ENCODE measurements around the gene FRMD4A.

FRMD4A gene

DNA sequence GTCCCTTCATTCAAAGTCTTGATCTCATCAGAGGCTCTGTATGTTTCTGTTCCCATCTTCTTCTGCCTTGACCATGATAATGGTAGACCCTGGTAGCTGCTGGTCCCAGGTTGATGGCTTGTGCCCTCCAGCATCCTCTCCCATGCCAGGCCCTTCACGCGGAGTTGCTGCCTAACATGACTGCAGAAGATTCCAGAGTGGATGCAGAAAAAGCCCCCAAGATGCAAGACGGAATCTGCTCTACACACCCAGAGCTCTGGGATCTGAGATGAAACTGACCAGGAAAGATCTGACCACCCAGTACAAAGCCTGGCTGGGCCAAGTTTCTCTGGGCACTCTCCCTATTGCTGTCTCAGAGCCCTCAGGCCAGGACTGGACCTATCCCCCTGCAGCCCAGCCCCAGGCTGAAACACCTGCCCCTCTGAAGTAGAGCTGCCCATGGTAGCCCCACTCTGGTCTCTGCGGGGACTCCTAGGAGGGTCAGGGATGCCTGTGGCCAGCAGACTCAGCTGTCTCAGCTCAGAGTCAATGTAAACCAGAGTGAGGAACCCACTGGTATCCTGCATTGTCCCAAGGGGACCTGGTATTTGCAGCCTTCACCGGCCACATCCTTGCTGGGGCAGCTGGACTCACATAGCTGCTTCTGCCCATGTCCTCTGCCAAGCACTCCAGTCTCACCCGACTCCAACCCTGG, 9.5 kb upstream of the FRMD4A start:
- DNase-seq (ENCODE audit: low read depth, low spot score): no peak

DNA sequence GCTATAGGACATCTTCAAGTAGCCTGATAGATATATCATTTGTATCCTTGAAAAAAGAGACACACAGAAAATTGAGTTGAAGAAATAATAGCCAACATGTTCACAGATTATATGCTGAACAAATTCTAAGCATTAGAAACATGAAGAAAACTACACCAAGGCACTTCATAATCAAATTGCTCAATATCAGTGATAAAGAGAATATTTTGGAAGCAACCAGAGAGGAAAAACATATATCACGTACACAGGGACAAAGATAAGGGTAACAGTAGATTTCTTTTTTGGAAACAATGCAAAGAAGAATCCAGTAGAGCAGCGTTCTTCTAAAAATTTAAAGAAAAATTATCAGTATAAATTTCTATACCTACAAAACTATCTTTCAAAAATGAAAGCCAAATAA, 6.0 kb upstream of the FRMD4A start:
- no peak for DNase-seq (ENCODE audit: low read depth, low spot score)

DNA sequence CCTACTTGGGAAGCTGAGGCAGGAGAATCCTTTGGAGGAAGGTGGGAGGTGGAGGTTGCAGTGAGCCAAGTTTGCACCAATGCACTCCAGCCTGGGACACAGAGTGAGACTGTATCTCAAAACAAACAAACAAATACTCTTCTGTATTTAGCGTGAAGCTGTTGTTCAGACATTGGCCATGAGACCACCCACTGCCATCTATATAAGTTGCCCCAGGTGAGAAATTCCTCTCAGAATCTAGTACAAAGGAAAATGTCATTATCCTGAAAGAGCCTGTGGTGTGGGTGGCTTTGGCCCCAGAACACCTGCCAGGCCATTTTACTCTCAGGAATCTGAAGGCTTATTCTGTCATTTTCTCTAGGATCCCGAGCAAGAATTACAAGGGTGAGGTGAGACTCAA, 4.0 kb upstream of the FRMD4A start:
- no peak for DNase-seq (ENCODE audit: low read depth, low spot score)

DNA sequence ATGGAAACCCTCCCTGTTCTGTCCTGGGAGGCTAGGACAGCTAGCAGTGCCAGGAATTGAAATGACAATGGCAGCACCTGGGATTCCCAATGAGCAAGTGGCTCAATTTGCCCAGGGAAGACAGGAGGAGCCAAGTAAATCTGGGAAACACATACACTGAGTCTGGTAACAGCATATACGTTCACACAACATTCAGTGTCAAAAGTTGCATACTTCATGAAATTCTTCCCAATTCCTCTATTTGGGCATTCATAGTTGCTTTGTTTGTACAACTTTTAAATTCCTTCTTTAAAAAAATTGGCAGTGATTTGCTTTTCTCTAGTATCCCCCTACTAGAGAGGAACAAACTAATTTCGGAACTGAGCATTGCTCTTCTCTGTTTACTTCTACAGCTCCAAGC, 2.9 kb upstream of the FRMD4A start:
- DNase-seq (ENCODE audit: low read depth, low spot score): no peak

DNA sequence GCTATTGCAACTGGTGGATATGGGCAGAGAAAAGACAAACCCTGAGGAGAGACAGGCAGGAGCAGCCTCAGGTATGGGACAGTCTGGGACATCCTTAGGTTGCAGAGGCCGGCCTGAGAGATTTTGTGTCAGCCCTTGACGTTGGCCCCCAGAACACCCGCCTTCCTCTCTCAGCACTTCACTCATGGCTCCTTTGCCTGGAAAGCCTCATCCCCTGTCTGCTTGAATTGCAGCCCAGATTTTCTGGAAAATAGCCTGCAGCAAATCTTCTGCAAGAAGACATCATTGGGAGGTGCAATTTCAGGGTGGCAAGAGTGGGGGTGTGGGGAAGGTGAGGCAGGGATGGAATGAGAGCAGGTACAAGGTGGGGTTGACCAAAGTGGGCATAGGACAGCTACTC, 2.2 kb upstream of the FRMD4A start:
- no peak for DNase-seq (ENCODE audit: low read depth, low spot score)

DNA sequence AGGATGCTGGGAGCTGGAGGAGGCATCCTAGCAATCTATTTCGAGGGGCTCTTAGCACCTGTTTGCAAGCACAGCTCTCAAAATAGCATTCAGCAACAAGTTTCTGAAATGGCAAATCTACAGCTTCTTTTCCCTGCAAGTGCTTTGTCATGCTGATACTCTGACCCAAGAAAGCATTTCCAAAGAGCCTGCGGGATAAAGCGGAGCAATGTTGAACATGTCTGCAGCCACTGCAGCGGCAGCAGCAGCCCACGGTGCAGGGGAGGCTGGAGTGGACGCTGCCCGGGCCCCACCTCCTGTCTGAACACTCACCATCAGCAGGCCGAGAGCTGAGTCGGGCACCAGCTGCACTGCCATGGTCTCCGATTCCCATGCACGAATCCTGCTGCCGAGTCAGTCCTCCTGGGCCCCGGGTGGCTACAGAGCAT, 964 bp downstream of the FRMD4A start:
- DNase-seq (ENCODE audit: low read depth, low spot score): peak; percentile 24

DNA sequence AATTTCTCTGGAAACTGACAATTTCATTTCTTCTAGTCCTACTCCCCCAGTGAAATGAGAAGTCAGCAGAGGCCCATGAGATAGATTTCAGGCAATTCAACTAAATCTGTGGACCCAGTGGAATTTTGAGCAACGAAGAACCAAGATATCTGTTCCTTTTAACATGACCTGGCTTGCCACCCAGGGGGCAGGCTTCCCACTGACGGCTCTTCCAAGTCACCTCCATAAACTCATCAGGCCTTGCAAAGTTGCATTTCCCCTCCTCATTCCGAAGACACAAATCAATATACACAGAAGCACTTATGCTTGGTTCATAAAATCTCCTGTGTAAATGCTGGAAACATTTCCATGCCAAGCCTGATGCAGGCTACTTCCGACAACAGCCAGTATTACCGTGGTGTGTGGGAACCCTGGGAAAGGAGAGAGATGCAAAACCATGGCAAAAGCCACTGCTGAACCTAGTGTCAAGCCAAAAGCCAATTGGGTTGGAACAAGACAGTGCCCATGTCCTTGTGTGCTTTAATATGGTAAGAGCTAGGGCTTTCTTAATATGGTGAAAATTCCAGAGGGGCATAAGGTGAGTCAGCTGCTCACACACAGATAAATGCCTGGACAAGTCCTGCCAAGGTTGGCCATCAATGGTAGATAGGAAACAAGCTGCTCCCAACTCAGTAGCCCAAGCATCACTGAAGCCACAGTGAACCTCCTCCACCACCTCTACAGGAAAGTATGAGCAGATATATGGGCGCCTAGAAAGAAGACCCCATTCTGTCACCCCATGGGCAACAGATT, 1.6 kb downstream of the FRMD4A start:
- no peak for DNase-seq (ENCODE audit: low read depth, low spot score)

DNA sequence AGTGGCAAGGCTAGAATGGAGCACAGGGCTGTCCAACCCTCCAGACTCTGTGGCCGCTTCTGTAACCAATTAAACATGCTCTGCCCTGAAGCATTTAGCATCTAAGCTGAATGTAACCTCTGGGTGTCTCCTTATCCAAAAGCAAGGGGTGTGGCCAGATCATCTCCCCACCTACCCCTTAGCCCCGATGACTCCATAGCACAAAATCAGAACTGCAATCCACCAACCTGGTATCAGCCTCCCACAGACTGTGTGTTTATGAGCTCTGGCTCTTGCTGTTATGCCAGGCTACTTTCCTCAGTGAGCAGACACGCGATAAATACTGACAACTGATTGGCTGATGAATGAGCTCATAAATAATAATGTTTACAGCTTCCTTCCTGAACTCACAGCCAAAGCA, 3.2 kb downstream of the FRMD4A start:
- DNase-seq (ENCODE audit: low read depth, low spot score): no peak

DNA sequence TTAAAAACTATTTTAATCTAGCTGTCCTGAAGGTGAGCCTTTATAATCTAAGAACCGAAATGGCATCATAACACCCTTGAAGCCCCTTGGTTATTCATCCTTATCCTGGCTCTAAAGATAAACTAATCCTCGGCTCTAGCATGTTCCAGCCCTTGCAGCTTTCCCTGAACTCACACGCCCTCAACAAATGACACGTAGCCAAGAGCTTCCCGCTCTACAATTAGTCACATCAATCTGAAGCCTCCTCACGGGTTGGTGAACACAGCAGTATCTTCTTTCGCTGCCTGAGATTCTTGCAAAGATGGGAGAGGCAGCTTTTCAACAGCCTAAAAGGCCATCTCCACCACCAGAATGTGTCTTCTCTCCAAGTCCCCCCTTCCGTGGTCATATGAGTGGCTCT, 4.1 kb downstream of the FRMD4A start:
- DNase-seq (ENCODE audit: low read depth, low spot score): no peak

DNA sequence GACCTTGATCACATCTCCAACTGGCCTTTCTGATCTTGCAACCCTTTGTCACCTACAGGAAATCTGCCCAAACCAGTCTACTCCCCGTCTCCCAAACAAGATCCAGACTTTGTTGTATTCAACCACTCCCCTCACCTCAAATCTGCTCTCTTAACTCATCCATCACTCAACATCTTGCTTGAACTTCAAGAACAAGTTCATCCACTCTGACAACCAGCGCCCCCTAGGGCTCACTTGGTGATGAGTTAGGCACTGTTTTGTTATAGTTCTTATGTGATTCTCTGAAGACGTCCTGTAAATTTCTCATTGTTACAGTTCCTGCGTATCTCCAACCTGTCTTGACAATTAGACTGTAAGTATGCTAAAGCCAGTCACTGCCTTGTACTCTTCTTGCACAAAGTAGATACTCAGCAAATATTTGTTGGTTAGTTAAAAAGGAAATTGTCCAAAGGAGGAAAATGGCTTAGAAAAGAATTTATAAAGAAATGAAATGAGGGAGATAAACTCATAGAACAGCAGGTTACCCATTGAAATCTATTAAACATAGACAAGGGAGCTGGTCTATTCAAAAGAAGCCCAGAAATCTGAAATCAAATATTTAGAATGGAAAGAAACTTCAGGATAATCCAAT, 5.3 kb downstream of the FRMD4A start:
- DNase-seq (ENCODE audit: low read depth, low spot score): no peak

DNA sequence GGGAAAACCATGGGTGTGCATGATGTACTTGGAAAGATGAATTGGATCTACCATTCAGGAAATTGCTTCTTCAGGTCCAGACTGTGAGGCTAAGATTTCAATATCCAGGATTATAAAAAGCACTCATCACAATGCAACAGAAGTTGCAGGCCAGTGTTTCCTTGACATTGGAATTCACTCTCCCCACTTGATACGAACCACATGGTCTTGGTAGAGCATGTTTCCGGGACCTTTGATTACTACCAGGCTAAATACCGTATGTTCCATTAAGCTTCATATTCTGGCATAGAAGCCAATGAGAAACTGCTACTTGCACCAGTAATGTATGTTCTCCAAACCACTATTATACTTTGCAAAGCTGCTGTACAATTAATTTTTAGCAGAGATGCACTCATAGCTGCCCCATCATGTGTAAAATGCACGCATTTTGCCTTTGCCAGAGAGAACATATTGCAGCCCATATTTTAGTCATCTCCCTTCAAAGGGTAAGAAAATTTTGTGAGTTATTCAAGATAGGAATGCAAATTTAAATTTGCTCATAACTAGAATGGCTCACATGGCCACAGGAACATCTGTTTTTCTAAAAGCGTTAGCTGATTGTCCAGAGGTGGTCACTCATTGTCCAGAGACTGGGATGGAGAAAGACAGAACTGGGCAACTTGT, 8.1 kb downstream of the FRMD4A start:
- DNase-seq (ENCODE audit: low read depth, low spot score): no peak

DNA sequence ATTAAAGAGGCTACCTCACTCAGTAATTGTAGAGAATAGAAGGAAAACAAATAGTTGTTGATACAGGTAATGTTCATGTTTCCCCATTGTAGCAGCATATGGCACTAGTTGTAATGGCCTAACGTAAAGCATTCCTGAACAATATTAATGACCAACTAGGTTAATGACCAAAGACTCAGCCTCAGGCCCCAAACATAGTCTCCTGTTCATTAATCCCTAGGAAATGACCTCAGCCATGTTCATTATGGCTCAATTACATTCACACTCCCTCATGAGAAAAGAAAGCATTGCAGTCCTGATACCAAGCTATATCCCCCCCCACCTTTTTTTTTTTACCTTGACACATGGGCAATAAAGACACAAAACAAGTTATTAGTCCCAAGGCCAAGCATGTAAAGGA, 12.7 kb downstream of the FRMD4A start:
- no peak for DNase-seq (ENCODE audit: low read depth, low spot score)

DNA sequence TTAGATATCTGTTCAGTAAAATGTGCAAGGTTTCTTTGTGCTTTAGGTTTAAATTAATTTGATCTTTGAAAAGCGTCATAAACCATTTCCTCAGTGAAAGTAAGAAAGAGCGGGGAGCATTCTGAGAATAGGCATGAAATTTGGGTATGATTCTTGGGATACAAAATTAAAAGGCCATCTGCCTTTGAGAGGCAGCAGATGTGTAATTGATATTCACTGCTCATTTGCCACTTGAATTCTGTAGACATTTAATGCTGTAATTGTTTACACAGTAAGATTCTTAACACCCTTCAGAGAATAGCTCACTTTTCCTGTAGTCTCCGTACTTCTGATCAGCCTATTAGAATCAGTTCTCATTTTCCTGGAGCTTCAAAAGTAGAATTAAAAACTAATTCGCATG, 18.7 kb downstream of the FRMD4A start:
- no peak for DNase-seq (ENCODE audit: low read depth, low spot score)

DNA sequence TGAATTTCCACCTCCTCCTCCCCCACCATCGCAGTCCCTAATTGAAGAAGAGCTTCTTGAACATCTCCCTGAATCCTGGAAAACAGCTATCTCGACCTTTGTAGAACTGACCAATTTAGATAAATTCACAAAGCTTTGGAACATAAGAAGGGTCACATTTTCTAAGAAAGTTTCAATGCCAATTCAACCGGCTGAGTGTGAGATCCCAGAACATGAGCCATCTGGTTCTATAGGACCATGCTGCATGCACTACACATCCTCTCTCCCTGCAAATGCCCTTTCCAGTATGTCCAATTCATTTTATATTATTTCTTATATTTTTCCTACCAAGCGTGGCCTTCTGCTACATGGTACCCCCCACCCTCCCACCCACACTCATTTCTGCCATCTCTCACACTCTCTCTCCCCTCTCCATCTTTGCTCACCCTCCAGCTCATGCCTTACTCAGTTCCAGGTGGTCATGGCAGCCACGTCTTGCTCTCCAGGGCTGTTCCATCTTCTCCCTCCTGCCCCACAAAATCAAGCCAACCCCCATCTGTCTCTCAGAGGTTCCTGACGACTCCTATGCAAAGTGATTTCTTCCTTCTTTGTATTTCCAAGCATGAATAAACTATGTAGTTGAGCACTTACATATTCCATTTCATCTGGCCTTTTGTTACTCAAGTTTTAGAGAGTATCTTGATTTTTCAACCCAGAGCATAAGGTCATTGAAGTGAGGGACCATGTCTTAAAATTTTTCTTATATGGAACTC, 19.3 kb downstream of the FRMD4A start:
- DNase-seq (ENCODE audit: low read depth, low spot score): no peak

DNA sequence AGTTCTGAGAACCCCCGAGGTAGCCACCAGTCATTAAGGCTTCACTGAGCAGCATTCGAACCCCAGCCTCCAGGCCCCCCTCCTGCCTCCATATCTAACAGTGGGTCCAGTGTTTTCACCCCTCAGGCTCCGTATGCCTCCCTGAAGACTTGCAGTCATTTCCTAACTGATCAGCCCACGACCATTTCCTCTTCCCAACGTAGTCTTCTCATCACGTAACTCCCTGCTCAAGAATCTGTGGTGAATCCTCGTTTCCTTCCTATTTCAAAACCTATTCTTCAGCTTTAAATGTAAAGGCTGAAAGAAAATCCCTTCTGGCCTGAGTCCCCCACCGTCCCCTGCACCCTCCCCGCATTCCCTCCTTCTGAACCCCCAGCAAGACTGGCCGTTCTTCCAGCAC, 21.1 kb downstream of the FRMD4A start:
- no peak for DNase-seq (ENCODE audit: low read depth, low spot score)

DNA sequence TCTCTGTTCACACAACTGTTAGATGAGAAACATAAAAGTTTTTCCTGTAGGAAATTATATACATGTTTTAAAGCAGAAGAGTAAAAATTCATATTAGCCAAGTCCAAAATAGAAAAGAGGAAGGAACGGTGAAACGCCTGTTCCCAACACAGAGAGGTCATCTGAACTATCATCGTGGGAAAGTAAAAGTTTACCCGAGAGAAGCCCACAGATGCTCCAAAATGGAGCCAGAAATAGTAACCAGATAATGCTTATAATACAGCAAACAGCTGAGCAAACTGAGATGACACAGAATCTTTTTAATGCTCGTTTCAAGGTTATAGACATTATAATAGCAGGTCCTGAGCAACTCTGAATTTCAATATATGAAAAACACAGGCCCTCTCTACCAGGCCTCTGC, 24.5 kb downstream of the FRMD4A start:
- no peak for DNase-seq (ENCODE audit: low read depth, low spot score)

DNA sequence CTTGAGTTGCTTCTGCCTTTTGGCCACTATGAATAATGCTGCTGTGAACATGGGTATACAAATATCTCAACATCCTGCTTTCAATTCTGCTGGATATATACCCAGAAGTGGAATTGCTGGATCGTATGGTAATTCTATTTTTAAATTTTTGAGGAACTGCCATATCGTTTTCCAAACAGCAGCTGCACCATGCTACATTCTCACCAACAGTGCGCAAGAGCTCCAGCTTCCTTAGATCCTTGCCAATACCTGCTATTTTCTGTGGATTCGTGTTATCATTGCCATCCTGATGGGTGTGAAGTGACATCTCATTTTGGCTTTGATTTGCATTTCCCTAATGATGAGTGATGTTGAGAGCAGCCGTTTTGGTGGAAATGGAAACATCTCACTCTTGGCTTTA, 26.7 kb downstream of the FRMD4A start:
- DNase-seq (ENCODE audit: low read depth, low spot score): no peak

DNA sequence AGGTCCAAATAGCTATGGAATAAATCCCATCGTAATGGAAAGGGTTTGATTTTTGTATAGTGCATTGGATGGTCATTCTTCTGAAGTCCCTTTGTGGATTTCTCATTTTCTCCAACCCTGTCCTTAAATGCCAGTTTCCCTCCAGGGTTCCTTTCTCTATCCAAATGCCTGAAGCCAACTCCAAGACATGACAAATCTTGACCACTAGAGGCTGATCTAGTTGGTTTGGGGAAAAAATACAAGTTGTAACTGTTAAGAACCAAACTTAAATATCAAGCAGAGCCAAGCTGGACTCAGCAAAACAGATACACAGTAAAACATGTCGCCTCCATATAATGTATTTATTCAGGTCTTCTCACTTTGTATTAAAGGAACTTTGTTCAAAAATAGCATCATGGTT, 28.7 kb downstream of the FRMD4A start:
- DNase-seq (ENCODE audit: low read depth, low spot score): peak; percentile 26

DNA sequence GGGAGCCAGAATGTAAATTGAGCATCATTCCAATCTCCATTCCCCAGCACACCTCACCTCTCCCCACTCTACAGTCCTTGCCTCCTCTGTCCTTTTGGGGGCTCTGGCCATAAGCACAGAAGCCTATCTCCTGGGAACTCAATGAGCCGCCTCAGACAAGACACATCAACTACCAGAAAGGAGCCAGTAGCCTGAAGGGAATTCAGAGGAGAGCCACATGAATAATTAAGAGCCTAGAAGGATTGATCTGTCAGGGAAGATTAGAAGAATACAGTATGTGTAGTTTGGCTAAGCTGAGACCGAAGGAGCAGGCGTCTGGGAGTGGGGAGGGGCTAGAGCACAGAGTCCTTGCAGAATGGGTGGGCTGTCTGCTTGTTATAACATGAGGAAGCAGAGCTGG, 31.2 kb downstream of the FRMD4A start:
- no peak for DNase-seq (ENCODE audit: low read depth, low spot score)

DNA sequence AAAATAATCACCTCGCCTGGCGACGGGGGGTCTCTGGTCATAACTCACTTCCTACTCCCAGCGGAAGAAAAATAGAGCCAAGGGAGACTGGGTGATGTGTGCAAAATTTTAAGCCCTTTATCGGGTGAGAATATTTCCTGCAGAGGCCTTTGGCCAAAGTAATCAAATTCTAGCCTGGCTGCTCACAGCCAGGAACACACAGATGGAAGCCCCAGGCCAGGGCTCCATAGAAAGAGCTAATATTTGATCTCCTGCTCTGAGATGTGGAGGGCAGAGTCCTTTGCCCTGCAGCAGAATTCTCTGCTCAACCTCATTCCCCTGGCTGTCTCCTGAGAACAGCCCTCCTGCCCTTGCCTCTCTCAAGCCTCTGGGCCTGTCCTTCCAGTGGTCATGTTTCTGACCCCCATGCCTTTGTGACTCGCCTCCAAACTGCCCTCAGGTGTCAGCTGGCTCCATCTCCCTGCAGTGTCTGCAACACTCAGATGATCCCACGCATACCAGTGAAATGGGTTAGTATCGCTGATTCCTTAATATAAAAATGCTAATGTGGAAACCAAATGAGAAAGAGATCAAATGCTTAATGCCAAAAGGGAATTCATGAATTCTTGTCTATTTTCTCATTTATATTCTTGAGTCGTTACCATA, 34.5 kb downstream of the FRMD4A start:
- peak; percentile 25 for DNase-seq (ENCODE audit: low read depth, low spot score)

All from astrocyte of the hippocampus (primary cell).